ENCODE data around the gene SH3RF1. TPM values are rescaled to one million over a fixed set of nuclear protein-coding genes. Genes with fewer than 3 reads are reported as not detected.

SH3RF1 gene
- total RNA-seq, 2 experiments from 2014 or later: 0.23 TPM; not detected in 1

GRCh38 chr4:169064296-169064695 is 206.5 kb downstream of the SH3RF1 start:
- no peaks in the 10 kb centered on the region for H3K36me3 Mint-ChIP-seq (ENCODE audit: low read depth)
- H3K27ac Mint-ChIP-seq: no peak overlapping the region
- POLR2A ChIA-PET: no interaction called here
- peaks cover 3% of the 10 kb centered on the region for H3K27me3 Mint-ChIP-seq
- peaks cover 3% of the 10 kb centered on the region for H3K4me1 Mint-ChIP-seq
- no peaks in the 10 kb centered on the region for H3K9me3 Mint-ChIP-seq
- H3K4me3 Mint-ChIP-seq: no peak overlapping the region
- DNase-seq: no peak
- CTCF ChIA-PET: no interaction called here

GRCh38 chr4:169063441-169063840 is 207.3 kb downstream of the SH3RF1 start:
- Mint-ChIP-seq H3K4me3 (no peak overlapping the region), H3K4me1 (peaks cover 3% of the 10 kb centered on the region), H3K36me3 (ENCODE audit: low read depth) (no peaks in the 10 kb centered on the region), H3K27me3 (peaks cover 3% of the 10 kb centered on the region), H3K27ac (no peak overlapping the region), H3K9me3 (no peaks in the 10 kb centered on the region)
- POLR2A ChIA-PET: no interaction called here
- CTCF ChIA-PET: no interaction called here
- DNase-seq: no peak

- H3K9me3 Mint-ChIP-seq: no peaks in the 10 kb centered on the region
- ChIA-PET POLR2A (no interaction called here), CTCF (no interaction called here)
- H3K27ac Mint-ChIP-seq: no peak overlapping the region
- no peaks in the 10 kb centered on the region for H3K4me1 Mint-ChIP-seq
- H3K36me3 Mint-ChIP-seq (ENCODE audit: low read depth): no peaks in the 10 kb centered on the region
- peaks cover 3% of the 10 kb centered on the region for H3K27me3 Mint-ChIP-seq
- H3K4me3 Mint-ChIP-seq: no peak overlapping the region
- no peak for DNase-seq
Observed at GRCh38 chr4:169062897-169063244, 207.9 kb downstream of the SH3RF1 start.

- no peaks in the 10 kb centered on the region for H3K4me1 Mint-ChIP-seq
- POLR2A ChIA-PET: no interaction called here
- no peak overlapping the region for H3K4me3 Mint-ChIP-seq
Observed at GRCh38 chr4:169061386-169061785, 209.4 kb downstream of the SH3RF1 start.

GRCh38 chr4:169060391-169061091 is 210.2 kb downstream of the SH3RF1 start:
- H3K27ac Mint-ChIP-seq: no peak overlapping the region
- POLR2A ChIA-PET: no interaction called here
- H3K36me3 Mint-ChIP-seq (ENCODE audit: low read depth): no peaks in the 10 kb centered on the region
- CTCF ChIA-PET: no interaction called here
- H3K9me3 Mint-ChIP-seq: no peaks in the 10 kb centered on the region
- DNase-seq: no peak
- peaks cover 5% of the 10 kb centered on the region for H3K27me3 Mint-ChIP-seq
- H3K4me3 Mint-ChIP-seq: no peak overlapping the region
- H3K4me1 Mint-ChIP-seq: no peaks in the 10 kb centered on the region

More at GRCh38 chr4:169061386-169061785, 209.4 kb downstream of the SH3RF1 start:
- no peak overlapping the region for H3K27ac Mint-ChIP-seq
- no peaks in the 10 kb centered on the region for H3K36me3 Mint-ChIP-seq (ENCODE audit: low read depth)
- DNase-seq: no peak
- peaks cover 3% of the 10 kb centered on the region for H3K27me3 Mint-ChIP-seq
- CTCF ChIA-PET: no interaction called here
- no peaks in the 10 kb centered on the region for H3K9me3 Mint-ChIP-seq

GRCh38 chr4:169059306-169060211 is 211.2 kb downstream of the SH3RF1 start:
- ChIA-PET CTCF (no interaction called here), POLR2A (no interaction called here)
- no peaks in the 10 kb centered on the region for H3K9me3 Mint-ChIP-seq
- no peak for DNase-seq
- H3K4me3 Mint-ChIP-seq: no peak overlapping the region
- H3K4me1 Mint-ChIP-seq: no peaks in the 10 kb centered on the region
- no peak overlapping the region for H3K27ac Mint-ChIP-seq
- peaks cover 5% of the 10 kb centered on the region for H3K27me3 Mint-ChIP-seq
- H3K36me3 Mint-ChIP-seq (ENCODE audit: low read depth): no peaks in the 10 kb centered on the region

- POLR2A ChIA-PET: no interaction called here
- no peaks in the 10 kb centered on the region for H3K9me3 Mint-ChIP-seq
Observed at GRCh38 chr4:169058312-169058711, 212.4 kb downstream of the SH3RF1 start.

GRCh38 chr4:169054879-169055278 is 215.9 kb downstream of the SH3RF1 start:
- DNase-seq: no peak
- Mint-ChIP-seq H3K27me3 (peaks cover 13% of the 10 kb centered on the region), H3K9me3 (no peaks in the 10 kb centered on the region), H3K4me3 (no peak overlapping the region), H3K36me3 (ENCODE audit: low read depth) (no peaks in the 10 kb centered on the region), H3K27ac (no peak overlapping the region), H3K4me1 (no peaks in the 10 kb centered on the region)
- ChIA-PET CTCF (no interaction called here), POLR2A (no interaction called here)

More at GRCh38 chr4:169058312-169058711, 212.4 kb downstream of the SH3RF1 start:
- Mint-ChIP-seq H3K27me3 (peaks cover 8% of the 10 kb centered on the region), H3K4me1 (no peaks in the 10 kb centered on the region), H3K4me3 (no peak overlapping the region), H3K36me3 (ENCODE audit: low read depth) (no peaks in the 10 kb centered on the region), H3K27ac (no peak overlapping the region)
- no peak for DNase-seq
- CTCF ChIA-PET: no interaction called here

GRCh38 chr4:169052594-169052945 is 218.2 kb downstream of the SH3RF1 start:
- DNase-seq: no peak
- Mint-ChIP-seq H3K9me3 (no peaks in the 10 kb centered on the region), H3K27me3 (peaks cover 11% of the 10 kb centered on the region), H3K36me3 (ENCODE audit: low read depth) (no peaks in the 10 kb centered on the region), H3K4me3 (no peak overlapping the region), H3K27ac (no peak overlapping the region), H3K4me1 (no peaks in the 10 kb centered on the region)
- CTCF ChIA-PET: no interaction called here
- POLR2A ChIA-PET: no interaction called here

- Mint-ChIP-seq H3K4me1 (no peaks in the 10 kb centered on the region), H3K9me3 (no peaks in the 10 kb centered on the region), H3K27ac (no peak overlapping the region), H3K27me3 (peaks cover 11% of the 10 kb centered on the region), H3K36me3 (ENCODE audit: low read depth) (no peaks in the 10 kb centered on the region), H3K4me3 (no peak overlapping the region)
- CTCF ChIA-PET: no interaction called here
- DNase-seq: no peak
- POLR2A ChIA-PET: no interaction called here
Observed at GRCh38 chr4:169051761-169052593, 218.8 kb downstream of the SH3RF1 start.

GRCh38 chr4:169050881-169051760 is 219.6 kb downstream of the SH3RF1 start:
- H3K4me3 Mint-ChIP-seq: no peak overlapping the region
- CTCF ChIA-PET: no interaction called here

GRCh38 chr4:169050284-169050683 is 220.5 kb downstream of the SH3RF1 start:
- DNase-seq: no peak
- CTCF ChIA-PET: no interaction called here
- no peak overlapping the region for H3K27ac Mint-ChIP-seq
- no peaks in the 10 kb centered on the region for H3K36me3 Mint-ChIP-seq (ENCODE audit: low read depth)
- H3K27me3 Mint-ChIP-seq: peaks cover 9% of the 10 kb centered on the region
- H3K4me3 Mint-ChIP-seq: no peak overlapping the region
- no peaks in the 10 kb centered on the region for H3K4me1 Mint-ChIP-seq
- no peaks in the 10 kb centered on the region for H3K9me3 Mint-ChIP-seq
- POLR2A ChIA-PET: no interaction called here

More at GRCh38 chr4:169050881-169051760, 219.6 kb downstream of the SH3RF1 start:
- no peaks in the 10 kb centered on the region for H3K36me3 Mint-ChIP-seq (ENCODE audit: low read depth)
- POLR2A ChIA-PET: no interaction called here
- no peak overlapping the region for H3K27ac Mint-ChIP-seq
- H3K4me1 Mint-ChIP-seq: no peaks in the 10 kb centered on the region
- peaks cover 9% of the 10 kb centered on the region for H3K27me3 Mint-ChIP-seq
- DNase-seq: no peak
- no peaks in the 10 kb centered on the region for H3K9me3 Mint-ChIP-seq
